GM18867 (cell line): Measurements from ENCODE around the gene ARTN.

Experiments used
- ATAC-seq: cut with Tn5 transposase; IDR thresholded peaks from one replicate; pipeline ENCODE4 v1.9.1; 2021; ENCODE audit warnings: mild to moderate bottlenecking, moderate library complexity; ENCODE audit not compliant: unreplicated experiment

ARTN gene

GRCh38 chr1:43983253-43983899, 49.8 kb downstream of the ARTN start:
- ATAC-seq = no peak

GRCh38 chr1:43984855-43985254, 51.3 kb downstream of the ARTN start:
- no peak for ATAC-seq

GRCh38 chr1:43985984-43986595, 52.5 kb downstream of the ARTN start:
- no peak for ATAC-seq

GRCh38 chr1:43986712-43987111, 53.1 kb downstream of the ARTN start:
- ATAC-seq = no peak
